ENCODE data around the gene TDRD3.

Gene TDRD3

GRCh38 chr13:60454425-60454824 lies 57.4 kb downstream of the TDRD3 start:
- no peak for DNase-seq (ENCODE audit: low read depth)

- no peak for DNase-seq (ENCODE audit: low read depth)
Observed at GRCh38 chr13:60463787-60464186, 66.8 kb downstream of the TDRD3 start.

- DNase-seq (ENCODE audit: low read depth) = no peak
Observed at GRCh38 chr13:60467098-60467497, 70.1 kb downstream of the TDRD3 start.

GRCh38 chr13:60479273-60479672 lies 82.3 kb downstream of the TDRD3 start:
- no peak for DNase-seq (ENCODE audit: low read depth)

GRCh38 chr13:60482012-60482411 lies 85.0 kb downstream of the TDRD3 start:
- no peak for DNase-seq (ENCODE audit: low read depth)

- DNase-seq (ENCODE audit: low read depth) = no peak
Observed at GRCh38 chr13:60484865-60485264, 87.8 kb downstream of the TDRD3 start.

GRCh38 chr13:60491531-60491930 lies 94.5 kb downstream of the TDRD3 start:
- DNase-seq (ENCODE audit: low read depth) = no peak

GRCh38 chr13:60492187-60492586 lies 95.2 kb downstream of the TDRD3 start:
- no peak for DNase-seq (ENCODE audit: low read depth)

GRCh38 chr13:60494296-60494695 lies 97.3 kb downstream of the TDRD3 start:
- no peak for DNase-seq (ENCODE audit: low read depth)

- no peak for DNase-seq (ENCODE audit: low read depth)
Observed at GRCh38 chr13:60501236-60501635, 104.2 kb downstream of the TDRD3 start.

GRCh38 chr13:60509601-60510386 lies 112.8 kb downstream of the TDRD3 start:
- DNase-seq (ENCODE audit: low read depth) = no peak

GRCh38 chr13:60511637-60512036 lies 114.6 kb downstream of the TDRD3 start:
- no peak for DNase-seq (ENCODE audit: low read depth)

- no peak for DNase-seq (ENCODE audit: low read depth)
Observed at GRCh38 chr13:60514891-60515290, 117.9 kb downstream of the TDRD3 start.

- no peak for DNase-seq (ENCODE audit: low read depth)
Observed at GRCh38 chr13:60519496-60519895, 122.5 kb downstream of the TDRD3 start.

GRCh38 chr13:60520902-60521569 lies 124.0 kb downstream of the TDRD3 start:
- DNase-seq (ENCODE audit: low read depth) = no peak

GRCh38 chr13:60538566-60538965 lies 141.5 kb downstream of the TDRD3 start:
- no peak for DNase-seq (ENCODE audit: low read depth)

- no peak for DNase-seq (ENCODE audit: low read depth)
Observed at GRCh38 chr13:60540276-60540675, 143.3 kb downstream of the TDRD3 start.

GRCh38 chr13:60562096-60562780 lies 165.2 kb downstream of the TDRD3 start:
- DNase-seq (ENCODE audit: low read depth) = no peak

GRCh38 chr13:60571571-60571970 lies 174.6 kb downstream of the TDRD3 start:
- no peak for DNase-seq (ENCODE audit: low read depth)

GRCh38 chr13:60572003-60572798 lies 175.2 kb downstream of the TDRD3 start:
- no peak for DNase-seq (ENCODE audit: low read depth)

GRCh38 chr13:60572855-60573254 lies 175.8 kb downstream of the TDRD3 start:
- DNase-seq (ENCODE audit: low read depth) = no peak

- no peak for DNase-seq (ENCODE audit: low read depth)
Observed at GRCh38 chr13:60574735-60575134, 177.7 kb downstream of the TDRD3 start.
